ENCODE results near the gene STEAP3.

STEAP3 gene

DNA sequence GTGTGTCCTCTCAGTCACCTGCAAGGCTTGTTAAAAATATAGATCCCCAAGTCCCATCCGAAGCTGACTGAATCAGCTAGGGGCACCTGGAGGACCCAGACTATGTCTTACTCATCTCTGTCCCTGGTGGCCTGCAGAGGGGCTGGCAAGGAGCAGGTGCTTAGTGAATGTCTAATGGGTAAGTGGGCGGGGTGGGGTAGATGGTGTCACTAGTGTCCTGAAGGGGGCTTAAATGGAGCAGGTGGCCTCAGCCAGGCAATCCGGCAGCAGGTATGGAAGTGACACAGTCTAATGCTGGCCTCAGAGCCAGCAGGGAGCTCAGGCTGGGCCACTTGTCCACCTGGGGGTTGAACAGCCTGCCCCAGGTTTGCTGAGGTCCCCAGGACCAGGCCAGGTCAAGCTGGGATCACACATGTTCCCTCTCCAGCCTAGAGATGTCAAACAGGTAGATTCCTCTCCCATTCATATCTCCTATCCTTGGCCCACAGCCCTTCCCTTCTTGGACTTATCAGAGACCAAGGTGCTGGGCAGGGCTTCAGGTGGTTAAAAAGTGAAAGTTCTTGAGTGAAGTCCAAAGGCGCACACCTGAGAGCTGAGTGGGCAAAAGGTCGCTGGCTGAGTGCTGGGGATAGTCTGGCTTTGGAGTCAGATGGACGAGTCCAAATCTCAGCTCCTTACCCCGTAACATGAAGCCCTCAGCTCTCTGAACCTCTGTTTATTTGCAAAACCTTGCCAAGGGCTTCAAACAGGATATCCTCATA, 1.7 kb downstream of the STEAP3 start:
- TF ChIP-seq POLR2AphosphoS5 (IDR thresholded peaks at IDR 0.05; ENCODE audit: low read depth, low read length), result no peak
- TF ChIP-seq, protein P1, sequence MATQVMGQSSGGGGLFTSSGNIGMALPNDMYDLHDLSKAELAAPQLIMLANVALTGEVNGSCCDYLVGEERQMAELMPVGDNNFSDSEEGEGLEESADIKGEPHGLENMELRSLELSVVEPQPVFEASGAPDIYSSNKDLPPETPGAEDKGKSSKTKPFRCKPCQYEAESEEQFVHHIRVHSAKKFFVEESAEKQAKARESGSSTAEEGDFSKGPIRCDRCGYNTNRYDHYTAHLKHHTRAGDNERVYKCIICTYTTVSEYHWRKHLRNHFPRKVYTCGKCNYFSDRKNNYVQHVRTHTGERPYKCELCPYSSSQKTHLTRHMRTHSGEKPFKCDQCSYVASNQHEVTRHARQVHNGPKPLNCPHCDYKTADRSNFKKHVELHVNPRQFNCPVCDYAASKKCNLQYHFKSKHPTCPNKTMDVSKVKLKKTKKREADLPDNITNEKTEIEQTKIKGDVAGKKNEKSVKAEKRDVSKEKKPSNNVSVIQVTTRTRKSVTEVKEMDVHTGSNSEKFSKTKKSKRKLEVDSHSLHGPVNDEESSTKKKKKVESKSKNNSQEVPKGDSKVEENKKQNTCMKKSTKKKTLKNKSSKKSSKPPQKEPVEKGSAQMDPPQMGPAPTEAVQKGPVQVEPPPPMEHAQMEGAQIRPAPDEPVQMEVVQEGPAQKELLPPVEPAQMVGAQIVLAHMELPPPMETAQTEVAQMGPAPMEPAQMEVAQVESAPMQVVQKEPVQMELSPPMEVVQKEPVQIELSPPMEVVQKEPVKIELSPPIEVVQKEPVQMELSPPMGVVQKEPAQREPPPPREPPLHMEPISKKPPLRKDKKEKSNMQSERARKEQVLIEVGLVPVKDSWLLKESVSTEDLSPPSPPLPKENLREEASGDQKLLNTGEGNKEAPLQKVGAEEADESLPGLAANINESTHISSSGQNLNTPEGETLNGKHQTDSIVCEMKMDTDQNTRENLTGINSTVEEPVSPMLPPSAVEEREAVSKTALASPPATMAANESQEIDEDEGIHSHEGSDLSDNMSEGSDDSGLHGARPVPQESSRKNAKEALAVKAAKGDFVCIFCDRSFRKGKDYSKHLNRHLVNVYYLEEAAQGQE (IDR thresholded peaks at IDR 0.05; ENCODE audit: insufficient read depth in 1 of 2, low read depth in 2 of 2, low read length in 2 of 2), result no peak
- no peak for TF ChIP-seq TAF1 (IDR thresholded peaks at IDR 0.05; ENCODE audit: borderline replicate concordance, insufficient read depth, low read length)
- TF ChIP-seq FOXP2 (optimal IDR thresholded peaks at IDR 0.05; ENCODE audit: borderline replicate concordance, extremely low read depth, extremely low read length, insufficient read depth), result no peak
- no peak for TF ChIP-seq SIN3A (IDR thresholded peaks at IDR 0.05; ENCODE audit: borderline replicate concordance, insufficient read depth, low read length)

DNA sequence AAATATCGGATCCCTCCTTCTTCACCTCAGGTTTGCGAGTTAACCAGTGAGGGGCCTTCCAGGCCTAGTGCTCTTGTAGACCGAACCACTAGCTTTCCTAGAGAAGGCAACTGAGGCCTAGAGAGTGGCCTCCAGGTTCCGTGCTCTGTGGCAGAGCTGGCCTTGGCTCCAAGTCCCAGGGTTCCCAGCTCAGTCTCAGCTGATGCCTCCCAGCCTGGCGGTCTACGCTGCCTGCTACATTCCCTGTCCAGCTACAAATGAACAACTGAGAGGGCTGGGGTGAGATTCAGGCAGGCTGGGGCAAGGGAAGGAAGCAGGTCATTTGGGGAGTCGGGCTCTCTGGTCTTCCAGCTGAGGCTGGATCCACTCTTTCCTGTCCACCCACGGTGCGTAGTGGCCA, 2.3 kb downstream of the STEAP3 start:
- no peak for TF ChIP-seq FOXP2 (optimal IDR thresholded peaks at IDR 0.05; ENCODE audit: borderline replicate concordance, extremely low read depth, extremely low read length, insufficient read depth)
- no peak for TF ChIP-seq POLR2AphosphoS5 (IDR thresholded peaks at IDR 0.05; ENCODE audit: low read depth, low read length)
- TF ChIP-seq TAF1 (IDR thresholded peaks at IDR 0.05; ENCODE audit: borderline replicate concordance, insufficient read depth, low read length), result no peak
- TF ChIP-seq SIN3A (IDR thresholded peaks at IDR 0.05; ENCODE audit: borderline replicate concordance, insufficient read depth, low read length), result no peak
- TF ChIP-seq, protein P1 (IDR thresholded peaks at IDR 0.05; ENCODE audit: insufficient read depth in 1 of 2, low read depth in 2 of 2, low read length in 2 of 2), result no peak

DNA sequence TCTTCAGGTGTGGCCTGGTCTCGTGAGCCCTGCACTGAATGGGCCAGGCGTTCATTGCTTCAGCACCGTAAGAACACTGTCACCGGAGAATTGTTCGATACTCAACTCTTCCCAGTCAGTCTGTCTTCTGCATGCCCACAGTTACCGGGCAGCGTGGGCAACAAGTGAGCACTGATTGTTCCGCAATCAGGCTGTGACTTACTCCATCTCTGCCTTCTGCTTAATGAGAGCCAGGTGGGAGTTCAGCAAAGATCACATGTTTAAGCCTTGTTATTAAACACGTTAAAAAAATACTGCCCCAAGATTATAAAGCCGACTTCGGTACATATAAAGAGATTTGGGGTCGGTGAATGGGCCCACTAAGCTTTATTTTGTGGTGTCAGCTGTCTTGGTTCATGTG, 3.7 kb downstream of the STEAP3 start:
- TF ChIP-seq, protein P1 (IDR thresholded peaks at IDR 0.05; ENCODE audit: insufficient read depth in 1 of 2, low read depth in 2 of 2, low read length in 2 of 2), result no peak
- TF ChIP-seq POLR2AphosphoS5 (IDR thresholded peaks at IDR 0.05; ENCODE audit: low read depth, low read length) (no peak), TAF1 (IDR thresholded peaks at IDR 0.05; ENCODE audit: borderline replicate concordance, insufficient read depth, low read length) (no peak), FOXP2 (optimal IDR thresholded peaks at IDR 0.05; ENCODE audit: borderline replicate concordance, extremely low read depth, extremely low read length, insufficient read depth) (no peak), SIN3A (IDR thresholded peaks at IDR 0.05; ENCODE audit: borderline replicate concordance, insufficient read depth, low read length) (no peak)

DNA sequence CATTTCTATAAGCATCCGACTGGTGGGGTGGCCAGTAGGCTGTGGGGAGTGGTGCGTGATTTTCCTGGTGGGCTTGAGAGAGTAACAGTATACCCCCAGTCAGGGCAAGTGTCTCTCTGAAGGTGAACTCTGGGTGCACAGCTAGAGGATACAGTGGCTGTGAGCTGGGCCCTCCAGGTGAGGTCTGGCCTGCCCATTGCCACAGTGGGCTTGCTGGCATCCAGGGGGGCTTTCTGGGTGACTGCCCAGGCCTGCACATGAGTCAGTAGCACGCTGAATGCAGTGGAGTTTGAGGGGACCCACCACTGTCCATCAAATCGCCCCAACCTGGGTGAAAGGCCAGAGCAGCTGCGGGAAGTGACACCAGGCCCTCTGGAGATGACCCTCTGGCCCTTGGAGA, 4.5 kb downstream of the STEAP3 start:
- TF ChIP-seq FOXP2 (optimal IDR thresholded peaks at IDR 0.05; ENCODE audit: borderline replicate concordance, extremely low read depth, extremely low read length, insufficient read depth) (no peak), POLR2AphosphoS5 (IDR thresholded peaks at IDR 0.05; ENCODE audit: low read depth, low read length) (no peak), SIN3A (IDR thresholded peaks at IDR 0.05; ENCODE audit: borderline replicate concordance, insufficient read depth, low read length) (no peak), TAF1 (IDR thresholded peaks at IDR 0.05; ENCODE audit: borderline replicate concordance, insufficient read depth, low read length) (no peak)
- TF ChIP-seq, protein P1 (IDR thresholded peaks at IDR 0.05; ENCODE audit: insufficient read depth in 1 of 2, low read depth in 2 of 2, low read length in 2 of 2), result no peak

Data from PFSK-1 (cell line).